ENCODE data around the gene RANBP10.

Gene RANBP10

DNA sequence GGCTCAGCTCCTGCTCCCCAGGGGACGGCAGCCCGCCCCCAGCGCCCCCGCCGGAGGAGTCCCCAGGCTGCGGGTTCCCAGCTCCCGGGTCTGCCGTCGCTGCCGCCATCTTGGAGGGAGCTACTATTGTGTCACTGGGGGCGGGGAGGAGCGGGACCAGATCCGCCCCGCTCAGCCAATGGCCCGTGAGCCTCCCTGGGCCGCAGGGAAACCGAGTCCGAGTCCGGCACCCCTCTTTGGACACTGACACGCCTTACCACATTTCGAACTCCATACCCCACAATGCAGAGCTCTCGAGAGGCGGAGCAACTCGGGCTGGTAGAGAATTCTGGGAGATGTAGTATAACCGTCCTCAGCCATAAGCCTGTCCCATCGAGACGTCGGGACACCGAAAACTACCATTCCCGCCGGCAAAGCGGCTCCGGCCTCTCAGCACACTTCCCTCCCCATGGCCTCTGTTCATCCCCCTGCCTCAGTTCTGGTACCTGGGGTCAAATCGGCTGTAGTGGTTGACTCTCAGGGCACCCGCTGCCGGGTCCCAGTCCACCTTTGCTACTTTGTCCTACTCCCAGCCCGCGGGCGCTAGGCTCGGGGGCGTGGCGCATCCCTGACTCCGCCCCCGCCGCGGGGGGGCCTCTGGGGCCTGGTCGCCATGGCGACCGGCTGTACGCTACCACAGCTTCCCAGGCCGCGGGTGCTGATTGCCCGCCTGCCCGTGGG is at the start of gene RANBP10, which contains the start of gene TSNAXIP1:
Gene RANBP10 (minus strand): TSS at position 133 of the 720 bp plus-strand sequence. CDS start 24 bp downstream, at position 109.
Gene TSNAXIP1 (plus strand): TSS at position 462 of the 720 bp plus-strand sequence. CDS start 261 bp downstream, outside the sequence.
- H3K4me3 ChIP-seq (ENCODE audit: low read length), result peak within 1 kb of the TSS; percentile 80
- DNase-seq (ENCODE audit: low read depth), result peak; percentile 98
- TF ChIP-seq, protein P1, sequence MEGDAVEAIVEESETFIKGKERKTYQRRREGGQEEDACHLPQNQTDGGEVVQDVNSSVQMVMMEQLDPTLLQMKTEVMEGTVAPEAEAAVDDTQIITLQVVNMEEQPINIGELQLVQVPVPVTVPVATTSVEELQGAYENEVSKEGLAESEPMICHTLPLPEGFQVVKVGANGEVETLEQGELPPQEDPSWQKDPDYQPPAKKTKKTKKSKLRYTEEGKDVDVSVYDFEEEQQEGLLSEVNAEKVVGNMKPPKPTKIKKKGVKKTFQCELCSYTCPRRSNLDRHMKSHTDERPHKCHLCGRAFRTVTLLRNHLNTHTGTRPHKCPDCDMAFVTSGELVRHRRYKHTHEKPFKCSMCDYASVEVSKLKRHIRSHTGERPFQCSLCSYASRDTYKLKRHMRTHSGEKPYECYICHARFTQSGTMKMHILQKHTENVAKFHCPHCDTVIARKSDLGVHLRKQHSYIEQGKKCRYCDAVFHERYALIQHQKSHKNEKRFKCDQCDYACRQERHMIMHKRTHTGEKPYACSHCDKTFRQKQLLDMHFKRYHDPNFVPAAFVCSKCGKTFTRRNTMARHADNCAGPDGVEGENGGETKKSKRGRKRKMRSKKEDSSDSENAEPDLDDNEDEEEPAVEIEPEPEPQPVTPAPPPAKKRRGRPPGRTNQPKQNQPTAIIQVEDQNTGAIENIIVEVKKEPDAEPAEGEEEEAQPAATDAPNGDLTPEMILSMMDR (conservative IDR thresholded peaks at IDR 0.05; ENCODE audit: low read depth, low read length), result no peak

GRCh38 chr16:67855789-67856188 is 49.4 kb upstream of the RANBP10 start:
- no peak for DNase-seq (ENCODE audit: low read depth)
- TF ChIP-seq, protein P1 (conservative IDR thresholded peaks at IDR 0.05; ENCODE audit: low read depth, low read length), result no peak
- no peak overlapping the region for H3K4me3 ChIP-seq (ENCODE audit: low read length)

DNA sequence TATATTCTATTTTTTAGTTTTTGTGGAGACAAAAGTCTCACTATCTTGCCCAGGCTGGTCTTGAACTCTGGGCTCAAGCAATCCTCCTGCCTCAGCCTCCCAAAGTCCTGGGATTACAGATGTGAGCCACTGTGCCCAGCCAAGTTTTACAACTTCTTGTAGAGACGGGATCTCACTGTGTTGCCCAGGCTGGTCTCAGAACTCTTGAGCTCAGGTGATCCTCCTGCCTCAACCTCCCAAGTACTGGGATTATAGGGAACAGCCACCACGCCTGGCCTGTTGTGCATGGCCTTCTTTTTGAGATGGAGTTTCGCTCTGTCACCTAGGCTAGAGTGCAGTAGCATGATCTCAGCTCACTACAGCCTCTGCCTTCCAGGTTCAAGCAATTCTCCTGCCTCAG is 47.3 kb upstream of the RANBP10 start:
- DNase-seq (ENCODE audit: low read depth), result no peak
- no peak overlapping the region for H3K4me3 ChIP-seq (ENCODE audit: low read length)
- TF ChIP-seq, protein P1 (conservative IDR thresholded peaks at IDR 0.05; ENCODE audit: low read depth, low read length), result no peak

GRCh38 chr16:67848118-67848517 is 41.8 kb upstream of the RANBP10 start:
- H3K4me3 ChIP-seq (ENCODE audit: low read length), result peak overlapping the region; percentile 88

GRCh38 chr16:67847064-67847861 is 40.9 kb upstream of the RANBP10 start, which contains the start of gene CENPT:
Gene CENPT, minus strand, starts transcription at chr16:67847693. Its CDS starts 13,834 bp downstream, at chr16:67833859.
- TF ChIP-seq, protein P1 (conservative IDR thresholded peaks at IDR 0.05; ENCODE audit: low read depth, low read length), result no peak

More at GRCh38 chr16:67848118-67848517, 41.8 kb upstream of the RANBP10 start:
- DNase-seq (ENCODE audit: low read depth), result no peak
- TF ChIP-seq, protein P1 (conservative IDR thresholded peaks at IDR 0.05; ENCODE audit: low read depth, low read length), result no peak

GRCh38 chr16:67846320-67847063 is 40.1 kb upstream of the RANBP10 start, which contains the start of gene NUTF2:
Gene NUTF2, plus strand, starts transcription at chr16:67846933. Its CDS starts 18,198 bp downstream, at chr16:67865131.
- TF ChIP-seq, protein P1 (conservative IDR thresholded peaks at IDR 0.05; ENCODE audit: low read depth, low read length), result no peak
- DNase-seq (ENCODE audit: low read depth), result peak; percentile 70
- H3K4me3 ChIP-seq (ENCODE audit: low read length), result peak within 1 kb of the TSS; percentile 88

More at GRCh38 chr16:67847064-67847861, 40.9 kb upstream of the RANBP10 start, which contains the start of gene CENPT:
- DNase-seq (ENCODE audit: low read depth), result no peak
- H3K4me3 ChIP-seq (ENCODE audit: low read length), result peak within 1 kb of the TSS; percentile 88

Data from retinal pigment epithelial cell (primary cell).